ENCODE data around the gene ZNF574. TPM values are rescaled to one million over a fixed set of nuclear protein-coding genes. Genes with fewer than 3 reads are reported as not detected.
A peak's percentile ranks its signal among the peaks of the same experiment; 100 is the strongest.

Gene ZNF574
- polyA plus RNA-seq, 1 of the 3 experiments (the other 2 are of a cell fraction) = 8.5 TPM

DNA sequence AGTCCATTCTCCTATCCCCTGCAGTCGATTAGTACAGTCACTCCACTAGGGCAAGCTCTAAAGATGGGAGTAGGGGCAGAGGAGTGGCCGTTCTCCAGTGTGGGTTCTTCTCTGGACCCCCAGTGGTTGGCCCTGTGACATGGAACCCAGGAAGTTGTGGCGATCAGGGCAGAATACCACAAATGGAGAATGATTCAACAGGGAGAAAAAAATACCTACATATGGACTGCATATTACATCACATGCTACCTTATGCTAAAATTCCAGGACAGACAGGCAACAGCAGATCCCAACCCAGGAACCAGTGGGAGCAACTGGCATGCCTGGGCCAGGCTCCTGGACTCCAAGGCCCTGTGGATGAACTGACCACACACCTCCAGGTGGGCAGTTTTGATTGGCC is 35.8 kb downstream of the ZNF574 start:
- Histone ChIP-seq H3K36me3 (replicated peaks in 1 of 2; ENCODE audit: control insufficient read depth in 1 of 2, insufficient read depth in 2 of 2, low read length in 1 of 2) (no peaks in the 10 kb centered on the region), H2AFZ (ENCODE audit: low read depth) (peak overlapping the region; percentile 38; the same call in 1 of the 2 replicates), H3K9ac (0 out of 2 replicates have a peak overlapping the region, but pooled peaks have one; percentile 72), H3K79me2 (ENCODE audit: insufficient read depth) (no peaks in the 10 kb centered on the region), H3F3A (replicated peaks; ENCODE audit: insufficient read depth) (peaks cover 47% of the 10 kb centered on the region), H3K9me3 (no peaks in the 10 kb centered on the region), H3K4me3 (ENCODE audit: low read depth in 2 of 2, low read length in 1 of 2) (no peak overlapping the region), H3K27me3 (ENCODE audit: insufficient read depth) (no peaks in the 10 kb centered on the region), H3K9me2 (no peaks in the 10 kb centered on the region), H3K27ac (ENCODE audit: low read depth in 2 of 2, low read length in 1 of 2) (peak overlapping the region in 1 of 2 experiments; percentile 98; a peak in 2 of 4 replicates), H3K4me2 (peak overlapping the region; percentile 43; the same call in 1 of the 2 replicates), H3K4me1 (ENCODE audit: control insufficient read depth in 1 of 2, insufficient read depth in 2 of 2, low read depth in 1 of 2, low read length in 1 of 2) (peaks cover 2 to 42% of the 10 kb centered on the region in 2 experiments; a peak in 3 of 4 replicates), H4K20me1 (ENCODE audit: insufficient read depth) (no peaks in the 10 kb centered on the region)
- CTCF ChIA-PET = interaction anchor here (0.9 to 7.3 kb wide), 6 partner anchors 9 to 108 kb away, joined by 3 to 116 read pairs (median 10); partner anchors contain the start of genes POU2F2 and ZNF526
- POLR2A ChIA-PET = no interaction called here
- DNase-seq = no peak
- 54% methylated on average over 3 of the region's 3 CpGs for WGBS (ENCODE audit: low lambda C conversion rate)
- TF ChIP-seq, protein P1, sequence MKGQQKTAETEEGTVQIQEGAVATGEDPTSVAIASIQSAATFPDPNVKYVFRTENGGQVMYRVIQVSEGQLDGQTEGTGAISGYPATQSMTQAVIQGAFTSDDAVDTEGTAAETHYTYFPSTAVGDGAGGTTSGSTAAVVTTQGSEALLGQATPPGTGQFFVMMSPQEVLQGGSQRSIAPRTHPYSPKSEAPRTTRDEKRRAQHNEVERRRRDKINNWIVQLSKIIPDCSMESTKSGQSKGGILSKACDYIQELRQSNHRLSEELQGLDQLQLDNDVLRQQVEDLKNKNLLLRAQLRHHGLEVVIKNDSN (IDR thresholded peaks at IDR 0.05; ENCODE audit: borderline replicate concordance, low read depth) = no peak
- TF ChIP-seq RAD21 (IDR thresholded peaks at IDR 0.05; ENCODE audit: low read length) (no peak), TEAD4 (IDR thresholded peaks at IDR 0.05; ENCODE audit: borderline replicate concordance, insufficient read depth) (no peak), EP300 (IDR thresholded peaks at IDR 0.05; ENCODE audit: borderline replicate concordance in 1 of 2, low read depth in 1 of 2, low read length in 1 of 2) (no peak), GATA2 (CRISPR knock-in tag; IDR thresholded peaks at IDR 0.05) (no peak), GABPA (IDR thresholded peaks at IDR 0.05; ENCODE audit: low read depth) (no peak), MEF2A (IDR thresholded peaks at IDR 0.05; ENCODE audit: borderline replicate concordance, low read depth) (no peak), FOXM1 (IDR thresholded peaks at IDR 0.05; ENCODE audit: low read depth) (no peak), TCF12 (IDR thresholded peaks at IDR 0.05) (no peak; the same call in 1 of the 2 replicates), ELF1 (IDR thresholded peaks at IDR 0.05) (no peak), CHD2 (IDR thresholded peaks at IDR 0.05; ENCODE audit: low read length, partially characterized antibody) (no peak), TAF1 (IDR thresholded peaks at IDR 0.05; ENCODE audit: borderline replicate concordance, low read depth, low read length) (no peak)
- TF ChIP-seq, protein P2, sequence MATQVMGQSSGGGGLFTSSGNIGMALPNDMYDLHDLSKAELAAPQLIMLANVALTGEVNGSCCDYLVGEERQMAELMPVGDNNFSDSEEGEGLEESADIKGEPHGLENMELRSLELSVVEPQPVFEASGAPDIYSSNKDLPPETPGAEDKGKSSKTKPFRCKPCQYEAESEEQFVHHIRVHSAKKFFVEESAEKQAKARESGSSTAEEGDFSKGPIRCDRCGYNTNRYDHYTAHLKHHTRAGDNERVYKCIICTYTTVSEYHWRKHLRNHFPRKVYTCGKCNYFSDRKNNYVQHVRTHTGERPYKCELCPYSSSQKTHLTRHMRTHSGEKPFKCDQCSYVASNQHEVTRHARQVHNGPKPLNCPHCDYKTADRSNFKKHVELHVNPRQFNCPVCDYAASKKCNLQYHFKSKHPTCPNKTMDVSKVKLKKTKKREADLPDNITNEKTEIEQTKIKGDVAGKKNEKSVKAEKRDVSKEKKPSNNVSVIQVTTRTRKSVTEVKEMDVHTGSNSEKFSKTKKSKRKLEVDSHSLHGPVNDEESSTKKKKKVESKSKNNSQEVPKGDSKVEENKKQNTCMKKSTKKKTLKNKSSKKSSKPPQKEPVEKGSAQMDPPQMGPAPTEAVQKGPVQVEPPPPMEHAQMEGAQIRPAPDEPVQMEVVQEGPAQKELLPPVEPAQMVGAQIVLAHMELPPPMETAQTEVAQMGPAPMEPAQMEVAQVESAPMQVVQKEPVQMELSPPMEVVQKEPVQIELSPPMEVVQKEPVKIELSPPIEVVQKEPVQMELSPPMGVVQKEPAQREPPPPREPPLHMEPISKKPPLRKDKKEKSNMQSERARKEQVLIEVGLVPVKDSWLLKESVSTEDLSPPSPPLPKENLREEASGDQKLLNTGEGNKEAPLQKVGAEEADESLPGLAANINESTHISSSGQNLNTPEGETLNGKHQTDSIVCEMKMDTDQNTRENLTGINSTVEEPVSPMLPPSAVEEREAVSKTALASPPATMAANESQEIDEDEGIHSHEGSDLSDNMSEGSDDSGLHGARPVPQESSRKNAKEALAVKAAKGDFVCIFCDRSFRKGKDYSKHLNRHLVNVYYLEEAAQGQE (IDR thresholded peaks at IDR 0.05; ENCODE audit: low read depth, low read length) = no peak
